ENCODE results near the gene SEZ6L.

GRCh38 chr22:26236991-26237390 is 67.7 kb downstream of the SEZ6L start:
- no peak for TF ChIP-seq CTCF (IDR thresholded peaks at IDR 0.05)
- no peak for TF ChIP-seq POLR2A (IDR thresholded peaks at IDR 0.05)
